Endothelial cell of umbilical vein (primary cell): ENCODE results near the gene KRT71. TPM values are rescaled to one million over a fixed set of nuclear protein-coding genes. Genes with fewer than 3 reads are reported as not detected.

Experiments used
- BruUV-seq: library from RNA; stranded (reverse); fragments of 400-500 nt; replicated peaks from 2 replicates; lab custom pipeline; 2021; lab: Mats Ljungman, UMichigan
- CTCF ChIA-PET: fragments of 300-600, 350-600 bp; sonication (Branson Sonifier 250); formaldehyde crosslinking; loops from one replicate; lab custom pipeline; 2021; ENCODE audit warnings: antibody characterized with exemption, inconsistent platforms; lab: Charles Lee
- POLR2A ChIA-PET: fragments of 300-600, 350-600 bp; sonication (Branson Sonifier 250); formaldehyde crosslinking; loops from one replicate; lab custom pipeline; 2021; ENCODE audit warnings: antibody characterized with exemption, inconsistent platforms; lab: Charles Lee
- DNase-seq: peaks from one replicate; pipeline ENCODE4 v3.0.0-alpha.2; 2011; ENCODE audit warnings: low read depth, low spot score
- FAIRE-seq: peaks from 2 replicates; lab custom pipeline; 2011; peaks lifted over from hg19 to GRCh38; lab: Jason Lieb, UNC
- H2AFZ ChIP-seq: 2 replicates; pipeline ENCODE4 v1.6.0; 2012; ENCODE audit warnings: low read depth, low read length, control low read depth, inconsistent platforms
- H3K27ac ChIP-seq: 2 replicates; pipeline ENCODE4 v1.5.1; 2011; ENCODE audit warnings: low read depth, mild to moderate bottlenecking, control low read depth, low read length, moderate library complexity; ENCODE audit not compliant: insufficient read depth
- H3K27me3 ChIP-seq, 2 experiments: 2 replicates each; pipeline versions ENCODE4 v1.6.0 to v1.6.1; 2011; ENCODE audit warnings: low read length in 2 of 2, mixed read lengths in 1 of 2; ENCODE audit not compliant: control insufficient read depth in 2 of 2, insufficient read depth in 2 of 2
- H3K36me3 ChIP-seq, 2 experiments: 2 replicates in 1 of 2; 3 replicates in 1 of 2; pipeline ENCODE4 v1.5.1; 2011; ENCODE audit warnings: low read length in 2 of 2, mild to moderate bottlenecking in 1 of 2, moderate library complexity in 1 of 2; ENCODE audit not compliant: control insufficient read depth in 2 of 2, insufficient read depth in 2 of 2; ENCODE audit errors: extremely low read depth in 1 of 2
- H3K4me1 ChIP-seq: 3 replicates; pipeline ENCODE4 v1.5.1; 2011; ENCODE audit warnings: mild to moderate bottlenecking, low read length; ENCODE audit not compliant: control insufficient read depth, insufficient read depth; ENCODE audit errors: extremely low read depth
- H3K4me2 ChIP-seq: 2 replicates; pipeline ENCODE4 v1.6.1; 2011; ENCODE audit warnings: low read length, control low read depth, mixed read lengths; ENCODE audit not compliant: insufficient read depth
- H3K4me3 ChIP-seq, 3 experiments: fragments of 200-600 bp in 1 of 3; sonication (generic), shearing (Covaris generic) in 1 of 3; replicated peaks in 1 of 3; 2 replicates each; pipeline ENCODE4 v1.5.1; 2011 to 2016; ENCODE audit warnings: control low read depth in 3 of 3, low read length in 3 of 3, mild to moderate bottlenecking in 2 of 3, inconsistent platforms in 1 of 3, low read depth in 1 of 3, moderate library complexity in 1 of 3; ENCODE audit not compliant: insufficient read depth in 1 of 3
- H3K79me2 ChIP-seq: 2 replicates; pipeline ENCODE4 v1.6.0; 2012; ENCODE audit warnings: low read length, inconsistent platforms; ENCODE audit not compliant: control insufficient read depth, insufficient read depth
- H3K9ac ChIP-seq: replicated peaks from 2 replicates; pipeline ENCODE3; 2011; ENCODE audit warnings: low read length, control low read depth; ENCODE audit not compliant: insufficient read depth; ENCODE audit errors: extremely low read depth
- H3K9me1 ChIP-seq: replicated peaks from 3 replicates; pipeline ENCODE4 v1.6.0; 2011; ENCODE audit warnings: mild to moderate bottlenecking, low read length; ENCODE audit not compliant: control insufficient read depth, insufficient read depth; ENCODE audit errors: extremely low read depth
- H3K9me3 ChIP-seq: replicated peaks from 2 replicates; pipeline ENCODE4 v1.5.1; 2012; ENCODE audit warnings: low read length, inconsistent platforms; ENCODE audit not compliant: control insufficient read depth, insufficient read depth
- H4K20me1 ChIP-seq: replicated peaks from 2 replicates; pipeline ENCODE3; 2011; ENCODE audit warnings: mild to moderate bottlenecking, low read length; ENCODE audit not compliant: control insufficient read depth, insufficient read depth; ENCODE audit errors: extremely low read depth
- EZH2 ChIP-seq: IDR thresholded peaks from 2 replicates; pipeline ENCODE4 v1.6.1; 2012; ENCODE audit warnings: borderline replicate concordance, low read depth, mild to moderate bottlenecking, moderate library complexity, low read length, inconsistent platforms; ENCODE audit not compliant: severe bottlenecking
- FOS ChIP-seq: IDR thresholded peaks from 2 replicates; pipeline ENCODE4 v1.6.1; 2011; ENCODE audit warnings: mild to moderate bottlenecking, low read length, moderate library complexity, borderline replicate concordance; ENCODE audit not compliant: insufficient read depth
- GATA2 ChIP-seq: IDR thresholded peaks from 2 replicates; pipeline ENCODE4 v1.7.0; 2011; ENCODE audit warnings: low read depth, mild to moderate bottlenecking, moderate library complexity, mixed read lengths, low read length; ENCODE audit not compliant: insufficient read length, insufficient read depth
- JUN ChIP-seq: IDR thresholded peaks from 2 replicates; pipeline ENCODE4 v1.6.1; 2011; ENCODE audit warnings: borderline replicate concordance, low read depth; ENCODE audit not compliant: insufficient read length, insufficient read depth
- MYC ChIP-seq: IDR thresholded peaks from one replicate; pipeline ENCODE4 v1.6.1; 2011; ENCODE audit warnings: mild to moderate bottlenecking, low read depth, low read length
- POLR2A ChIP-seq: IDR thresholded peaks from 2 replicates; pipeline ENCODE4 v1.6.1; 2012; ENCODE audit warnings: low read depth, mild to moderate bottlenecking, control low read depth, low read length
- POLR2AphosphoS5 ChIP-seq: IDR thresholded peaks from 2 replicates; pipeline ENCODE4 v1.6.1; 2012; ENCODE audit warnings: low read depth, mild to moderate bottlenecking, control low read depth, low read length, moderate library complexity; ENCODE audit not compliant: insufficient read depth
- dilution Hi-C: fragments of 300-500 bp; cut with MboI; formaldehyde crosslinking; loops from one replicate; pipeline ENCODE4 v1.15.0; 2019; ENCODE audit warnings: low sequenced_read_pairs; ENCODE audit not compliant: extremely low pct_ligation_motif_present
- intact Hi-C: fragments of 100-400 bp; cut with micrococcal nuclease; formaldehyde crosslinking; loops from one replicate; pipeline ENCODE4 v1.10.0; 2022
- polyA plus RNA-seq, 4 experiments: library from polyadenylated mRNA; depleted of rRNA in 3 of 4; stranded (reverse) in 3 of 4; unstranded in 1 of 4; fragments of >200 nt; gene quantifications; 2 replicates each; pipeline versions ENCODE4 v1.2.1 to v1.2.3, GENCODE V29; 2011 to 2012; ENCODE audit warnings: missing spikeins in 1 of 4
- total RNA-seq: library from RNA; stranded (reverse); gene quantifications from 2 replicates; pipeline ENCODE4 v1.2.3, GENCODE V29; 2021
- TF ChIP-seq, protein P1 (sequence below): IDR thresholded peaks from 2 replicates; pipeline ENCODE4 v1.6.1; 2011; ENCODE audit not compliant: insufficient read depth, insufficient read length
- TF ChIP-seq, protein P2 (sequence below), 2 donors: IDR thresholded peaks; 1 replicate in 1 of 2; 2 replicates in 1 of 2; pipeline ENCODE4 v1.5.1; 2011; ENCODE audit warnings: low read length in 2 of 2, mild to moderate bottlenecking in 2 of 2, moderate library complexity in 2 of 2, control low read depth in 1 of 2, inconsistent platforms in 1 of 2, low read depth in 1 of 2; ENCODE audit not compliant: insufficient read depth in 1 of 2; ENCODE audit errors: extremely low read depth in 1 of 2

KRT71 gene
- total and polyA plus RNA-seq, 2 donors (not counting 3 experiments of a cell fraction or from before 2014, with no cell fraction given) = not detected

DNA sequence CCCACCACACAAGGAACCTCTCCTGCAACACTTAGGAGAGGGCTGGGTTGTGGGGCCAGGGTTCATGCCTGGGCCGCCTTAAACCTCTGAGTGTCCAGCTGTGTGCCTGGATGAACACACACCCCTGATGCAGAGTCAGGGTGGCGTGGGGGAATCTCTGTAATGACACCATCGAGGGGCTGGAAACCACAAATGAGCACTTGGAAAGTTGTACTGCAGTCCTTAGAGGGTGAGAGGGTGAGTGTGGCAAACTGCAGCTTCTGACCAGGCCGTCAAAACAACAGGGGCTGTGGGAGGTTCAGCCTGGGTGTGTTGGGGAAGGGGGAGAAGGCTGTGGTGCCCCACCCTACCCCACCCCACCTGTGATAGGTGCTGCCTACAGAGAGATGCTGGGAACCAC lies 20.3 kb downstream of the KRT71 start:
- no peaks in the 10 kb centered on the region for H3K4me1 ChIP-seq
- H3K9me1 ChIP-seq = no peaks in the 10 kb centered on the region
- H2AFZ ChIP-seq = no peak overlapping the region
- ChIA-PET POLR2A (no interaction called here), CTCF (no interaction called here)
- no peak overlapping the region for H3K4me2 ChIP-seq
- H3K9me3 ChIP-seq = no peaks in the 10 kb centered on the region
- DNase-seq (no peak), FAIRE-seq (no peak)
- no peak overlapping the region for H3K9ac ChIP-seq
- TF ChIP-seq MYC = no peak
- TF ChIP-seq, protein P1, sequence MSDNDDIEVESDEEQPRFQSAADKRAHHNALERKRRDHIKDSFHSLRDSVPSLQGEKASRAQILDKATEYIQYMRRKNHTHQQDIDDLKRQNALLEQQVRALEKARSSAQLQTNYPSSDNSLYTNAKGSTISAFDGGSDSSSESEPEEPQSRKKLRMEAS = no peak
- TF ChIP-seq GATA2 = no peak
- no peak for TF ChIP-seq POLR2A
- no peak for TF ChIP-seq POLR2AphosphoS5
- no peak for TF ChIP-seq EZH2
- no peak for TF ChIP-seq JUN
- no peak for TF ChIP-seq FOS
- TF ChIP-seq, protein P2, sequence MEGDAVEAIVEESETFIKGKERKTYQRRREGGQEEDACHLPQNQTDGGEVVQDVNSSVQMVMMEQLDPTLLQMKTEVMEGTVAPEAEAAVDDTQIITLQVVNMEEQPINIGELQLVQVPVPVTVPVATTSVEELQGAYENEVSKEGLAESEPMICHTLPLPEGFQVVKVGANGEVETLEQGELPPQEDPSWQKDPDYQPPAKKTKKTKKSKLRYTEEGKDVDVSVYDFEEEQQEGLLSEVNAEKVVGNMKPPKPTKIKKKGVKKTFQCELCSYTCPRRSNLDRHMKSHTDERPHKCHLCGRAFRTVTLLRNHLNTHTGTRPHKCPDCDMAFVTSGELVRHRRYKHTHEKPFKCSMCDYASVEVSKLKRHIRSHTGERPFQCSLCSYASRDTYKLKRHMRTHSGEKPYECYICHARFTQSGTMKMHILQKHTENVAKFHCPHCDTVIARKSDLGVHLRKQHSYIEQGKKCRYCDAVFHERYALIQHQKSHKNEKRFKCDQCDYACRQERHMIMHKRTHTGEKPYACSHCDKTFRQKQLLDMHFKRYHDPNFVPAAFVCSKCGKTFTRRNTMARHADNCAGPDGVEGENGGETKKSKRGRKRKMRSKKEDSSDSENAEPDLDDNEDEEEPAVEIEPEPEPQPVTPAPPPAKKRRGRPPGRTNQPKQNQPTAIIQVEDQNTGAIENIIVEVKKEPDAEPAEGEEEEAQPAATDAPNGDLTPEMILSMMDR (IDR thresholded peaks at IDR 0.05; ENCODE audit: extremely low read depth in 1 of 2, insufficient read depth in 1 of 2, low read depth in 1 of 2, low read length in 2 of 2) = no peak
- dilution Hi-C loops (no loop called here), intact Hi-C loops (no loop called here)
- H3K4me3 ChIP-seq = no peak overlapping the region
- no peaks in the 10 kb centered on the region for H3K79me2 ChIP-seq
- no peaks in the 10 kb centered on the region for H3K27me3 ChIP-seq
- no peak overlapping the region for H3K27ac ChIP-seq
- H4K20me1 ChIP-seq = no peaks in the 10 kb centered on the region
- BruUV-seq = no TSS peak
- no peaks in the 10 kb centered on the region for H3K36me3 ChIP-seq
